HG03432 (cell line): ENCODE measurements around the gene GIMD1.
"Not testable (repeated sequence)": the region's sequence is repeated elsewhere in the genome, so short reads cannot be mapped to it uniquely, and the experiment has no call there.

Experiments
- ATAC-seq: cut with Tn5 transposase; IDR thresholded peaks from one replicate; pipeline ENCODE4 v1.9.1; 2021; ENCODE audit warnings: mild to moderate bottlenecking, moderate library complexity; ENCODE audit not compliant: unreplicated experiment

GIMD1 gene

DNA sequence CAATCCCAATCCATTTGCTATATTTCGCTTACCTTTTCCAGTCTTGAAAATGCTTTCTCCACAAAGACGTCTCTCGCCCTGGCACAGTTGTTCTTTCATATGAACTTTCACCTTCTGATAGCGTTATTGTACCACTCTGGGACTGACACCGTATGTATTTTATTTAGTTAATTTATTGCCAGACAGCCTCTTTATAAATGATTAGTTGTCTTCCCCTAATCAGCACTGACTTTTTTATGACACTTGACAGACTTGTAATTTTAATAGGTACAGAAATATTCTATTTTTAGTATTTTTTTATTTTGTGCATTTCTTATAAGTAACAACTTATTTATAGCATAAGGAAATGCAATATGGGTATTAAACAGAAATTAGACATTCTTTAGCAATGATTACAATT lies at the start of gene GIMD1:
Gene GIMD1, minus strand, starts transcription at position 101 of the 400 bp plus-strand sequence. CDS start 1,343 bp downstream, outside the sequence.
- ATAC-seq, result no peak

DNA sequence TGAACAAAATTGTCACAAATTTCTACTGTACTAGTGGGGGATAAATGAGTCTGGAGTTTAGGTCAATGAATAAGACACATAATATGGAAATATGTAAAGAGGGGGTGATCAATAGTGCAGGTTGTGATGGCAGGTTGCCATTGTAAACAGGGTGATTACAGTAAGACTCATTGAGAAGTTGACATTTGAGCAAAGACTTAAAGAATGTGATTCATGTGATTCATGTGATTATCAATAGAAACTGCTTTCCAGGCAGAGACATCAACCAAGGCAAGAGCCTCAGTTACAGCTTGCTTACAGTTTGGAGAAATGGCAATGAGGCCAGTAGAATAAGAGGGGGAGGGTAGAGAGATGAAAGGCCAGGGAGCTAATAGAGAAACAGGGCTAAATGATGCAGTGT lies 45.8 kb upstream of the GIMD1 start:
- ATAC-seq, result no peak

DNA sequence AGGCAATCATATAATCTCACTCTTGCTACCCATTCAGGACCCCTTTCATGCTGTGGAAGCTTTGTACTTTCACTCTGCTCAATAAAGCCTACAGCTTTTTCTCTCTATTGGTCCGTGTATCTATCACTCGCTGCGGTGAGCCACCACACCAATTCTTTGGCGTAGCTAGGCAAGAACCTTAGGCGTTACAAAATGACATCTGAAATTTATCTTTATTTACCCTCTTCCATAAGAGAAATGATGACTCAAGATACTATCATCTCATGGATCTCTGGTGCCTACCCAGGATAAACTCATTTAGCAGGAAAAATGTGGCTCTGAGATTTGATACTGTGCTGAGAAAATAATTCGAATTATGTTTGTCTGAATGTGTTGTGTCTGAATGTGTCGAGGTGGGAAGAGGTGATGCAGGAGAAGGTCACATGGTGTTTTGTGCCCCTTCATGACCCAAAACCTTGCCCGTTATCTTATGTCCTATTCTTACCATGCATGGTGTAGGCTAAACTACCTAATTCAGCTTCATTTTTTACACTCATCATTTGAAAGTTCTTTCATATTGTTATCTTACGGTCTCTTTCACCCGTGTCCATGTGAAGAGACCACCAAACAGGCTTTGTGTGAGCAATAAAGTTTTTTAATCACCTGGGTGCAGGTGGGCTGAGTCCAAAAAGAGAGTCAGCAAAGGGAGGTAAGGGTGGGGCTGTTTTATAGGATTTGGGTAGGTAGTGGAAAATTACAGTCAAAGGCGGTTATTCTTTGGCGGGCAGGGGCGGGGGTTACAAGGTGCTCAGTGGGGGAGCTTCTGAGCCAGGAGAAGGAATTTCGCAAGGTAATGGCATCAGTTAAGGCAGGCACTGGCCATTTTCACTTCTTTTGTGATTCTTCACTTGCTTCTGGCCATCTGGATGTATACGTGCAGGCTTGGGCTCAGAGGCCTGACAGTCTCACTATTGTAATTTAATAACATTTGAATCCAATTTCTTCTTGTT lies 41.6 kb upstream of the GIMD1 start:
- ATAC-seq, result no peak

DNA sequence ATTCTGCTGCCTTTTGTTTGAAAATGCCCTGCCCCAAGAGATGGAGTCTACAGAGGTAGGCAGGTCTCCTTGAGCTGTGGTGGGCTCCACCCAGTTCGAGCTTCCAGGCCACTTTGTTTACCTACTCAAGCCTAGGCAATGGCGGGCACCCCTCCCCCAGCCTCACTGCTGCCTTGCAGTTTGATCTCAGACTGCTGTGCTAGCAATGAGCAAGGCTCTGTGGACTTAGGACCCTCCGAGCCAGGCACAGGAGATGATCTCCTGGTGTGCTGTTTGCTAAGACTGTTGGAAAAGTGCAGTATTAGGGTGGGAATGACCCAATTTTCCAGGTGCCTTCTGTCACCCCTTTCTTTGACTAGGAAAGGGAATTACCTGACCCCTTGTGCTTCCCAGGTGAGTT lies 39.4 kb upstream of the GIMD1 start:
- not testable (repeated sequence) for ATAC-seq

DNA sequence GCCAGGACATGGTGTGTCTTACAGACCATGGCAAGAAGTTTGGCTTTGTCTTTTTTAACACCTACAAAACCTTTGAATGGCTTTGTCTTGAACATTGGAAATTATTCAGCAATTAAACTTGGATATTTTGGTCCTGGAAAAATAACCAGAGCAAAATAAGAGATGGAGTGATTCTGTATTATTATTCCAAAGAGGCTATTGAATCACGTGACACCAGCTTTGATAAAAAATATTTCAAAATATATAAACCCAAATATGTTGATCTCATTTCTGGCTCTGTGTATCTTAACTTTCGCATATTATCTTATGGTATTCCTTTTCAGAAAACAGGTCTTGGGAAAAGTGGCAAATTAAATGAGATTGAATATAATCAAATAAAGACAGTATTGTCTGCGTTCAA lies 32.6 kb upstream of the GIMD1 start:
- ATAC-seq, result no peak

DNA sequence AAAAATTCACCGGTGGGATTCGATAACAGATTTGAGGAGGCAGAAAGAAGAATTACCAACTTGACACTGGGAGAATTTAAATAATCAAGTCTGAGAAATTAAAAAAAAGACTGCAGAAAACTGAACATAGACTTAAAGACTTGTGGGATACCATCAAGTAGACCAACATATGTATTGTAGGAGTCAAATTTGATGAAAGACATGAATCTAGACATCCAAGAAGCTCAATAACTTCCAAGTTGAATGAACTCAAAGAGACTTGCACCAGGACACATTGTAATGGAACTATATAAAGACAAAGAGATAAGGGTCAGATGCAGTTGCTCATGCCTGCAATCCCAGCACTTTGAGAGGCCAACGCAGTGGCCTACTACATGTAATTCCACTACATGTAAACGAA lies 30.3 kb upstream of the GIMD1 start:
- ATAC-seq, result not testable (repeated sequence)

DNA sequence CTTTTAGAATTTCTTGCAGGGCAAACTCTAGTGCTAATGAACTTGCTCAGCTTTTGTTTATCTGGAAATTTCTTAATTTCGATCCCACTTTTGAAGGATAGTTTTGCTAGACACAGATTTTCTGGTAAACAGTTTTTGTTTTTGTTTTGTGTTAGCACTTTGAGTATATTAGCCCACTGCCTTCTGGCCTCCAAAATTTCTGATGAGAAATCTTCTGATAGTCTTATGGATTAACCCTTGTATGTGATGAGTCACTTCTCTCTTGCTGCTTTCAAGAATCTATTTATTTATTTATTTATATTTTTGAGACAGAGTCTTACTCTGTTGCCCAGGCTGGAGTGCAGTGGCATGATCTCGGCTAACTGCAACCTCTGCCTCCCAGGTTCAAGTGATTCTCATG lies 27.0 kb upstream of the GIMD1 start:
- ATAC-seq, result no peak

DNA sequence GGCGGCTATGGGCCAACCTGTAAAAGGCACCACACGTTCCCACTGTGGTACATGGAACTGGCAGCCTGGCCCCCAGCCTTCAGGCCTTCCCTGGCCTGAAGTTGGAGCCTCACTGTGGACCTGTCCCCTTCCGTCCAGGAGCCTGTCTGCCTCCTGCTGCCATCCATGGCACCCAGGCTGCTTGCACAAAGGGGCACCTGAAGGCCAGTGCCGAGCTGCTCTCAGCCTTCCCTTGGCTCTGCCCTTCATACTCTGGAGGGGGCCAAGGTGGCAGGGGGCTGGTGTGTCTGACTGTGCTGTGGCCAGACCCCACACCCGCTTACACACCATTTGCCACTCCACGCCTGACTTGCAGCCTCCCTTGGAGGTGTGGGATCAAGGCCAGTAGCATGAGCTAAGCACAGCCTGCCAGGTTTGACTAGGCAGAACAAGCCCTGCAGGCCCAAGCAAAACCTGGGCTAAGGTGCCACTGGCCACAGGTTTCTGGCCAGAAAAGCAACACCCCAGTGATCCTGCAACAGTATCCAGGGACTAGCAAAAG lies 17.3 kb upstream of the GIMD1 start:
- no peak for ATAC-seq

DNA sequence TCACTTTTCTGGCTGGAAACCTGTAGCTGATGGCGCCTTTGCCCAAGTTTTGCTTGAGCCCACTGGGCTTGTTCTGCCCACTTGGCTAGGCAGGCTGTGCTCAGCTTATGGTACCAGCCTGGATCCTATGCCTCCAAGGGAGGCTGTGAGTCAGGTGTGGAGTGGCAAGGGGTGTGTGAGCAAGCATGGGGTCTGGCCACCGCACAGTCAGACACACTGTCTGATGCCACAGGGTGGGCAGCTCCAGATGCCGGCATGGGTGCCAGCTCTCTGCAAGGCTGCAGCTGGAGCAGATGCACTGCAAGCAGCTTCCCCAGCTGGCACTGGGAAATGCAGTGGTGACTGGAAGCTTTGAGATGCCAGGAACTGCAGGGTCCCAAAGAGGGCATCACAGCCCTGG lies 16.3 kb upstream of the GIMD1 start:
- no peak for ATAC-seq

DNA sequence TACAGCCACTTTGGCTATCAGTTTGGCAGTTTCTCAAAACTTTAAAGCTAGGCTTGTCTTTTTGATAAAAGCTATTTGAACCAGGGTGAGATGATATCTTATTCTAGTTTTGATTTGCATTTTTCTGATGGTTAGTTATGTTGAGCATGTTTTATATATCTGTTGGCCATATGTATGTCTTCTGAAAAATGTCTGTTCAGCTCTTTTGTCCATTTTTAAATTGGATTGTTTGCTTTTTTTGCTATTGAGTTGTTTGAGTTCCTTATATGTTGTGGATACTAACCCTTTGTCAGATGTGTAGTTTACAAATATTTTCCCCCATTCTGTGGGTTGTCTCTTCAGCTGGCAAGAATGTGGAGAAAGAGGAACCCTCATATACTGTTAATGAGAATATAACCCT lies 11.6 kb upstream of the GIMD1 start:
- ATAC-seq, result no peak

DNA sequence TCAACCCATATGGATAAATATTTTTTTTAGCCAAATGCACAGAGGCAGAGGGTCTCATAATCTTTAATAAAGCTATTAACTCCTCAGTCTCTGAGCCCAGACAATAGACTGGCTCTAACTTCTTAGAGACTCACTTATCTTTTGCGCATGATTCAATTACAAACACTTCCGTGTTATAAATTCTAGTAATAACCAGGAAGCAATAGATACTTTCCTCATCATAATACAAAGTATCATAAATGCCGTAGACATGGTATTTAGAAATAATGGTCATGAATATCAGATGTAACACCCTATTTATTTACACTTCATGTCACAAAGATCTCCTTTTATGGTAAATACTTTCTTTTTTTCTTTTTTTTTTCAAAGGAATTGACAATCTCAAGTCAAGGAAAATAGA lies 4.4 kb upstream of the GIMD1 start:
- ATAC-seq, result no peak

DNA sequence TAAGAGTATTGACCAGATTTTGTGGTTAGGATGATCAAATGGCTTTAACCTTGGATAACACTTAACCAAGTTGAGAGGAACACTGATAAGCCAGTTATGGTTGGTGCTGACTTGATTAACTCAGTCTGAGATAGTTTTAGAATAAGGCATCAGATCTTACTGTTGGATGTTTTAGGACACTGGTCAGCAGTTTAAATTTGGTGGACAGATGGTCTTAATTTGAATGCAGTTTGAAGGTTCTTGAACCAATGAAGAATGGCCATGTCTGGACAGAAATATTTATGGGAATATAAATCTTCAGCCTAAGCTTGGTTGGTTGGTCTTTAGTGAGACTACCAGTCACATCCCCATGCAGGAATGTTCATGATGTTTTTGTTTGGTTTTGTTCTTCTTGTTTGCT lies 2.6 kb upstream of the GIMD1 start:
- no peak for ATAC-seq

DNA sequence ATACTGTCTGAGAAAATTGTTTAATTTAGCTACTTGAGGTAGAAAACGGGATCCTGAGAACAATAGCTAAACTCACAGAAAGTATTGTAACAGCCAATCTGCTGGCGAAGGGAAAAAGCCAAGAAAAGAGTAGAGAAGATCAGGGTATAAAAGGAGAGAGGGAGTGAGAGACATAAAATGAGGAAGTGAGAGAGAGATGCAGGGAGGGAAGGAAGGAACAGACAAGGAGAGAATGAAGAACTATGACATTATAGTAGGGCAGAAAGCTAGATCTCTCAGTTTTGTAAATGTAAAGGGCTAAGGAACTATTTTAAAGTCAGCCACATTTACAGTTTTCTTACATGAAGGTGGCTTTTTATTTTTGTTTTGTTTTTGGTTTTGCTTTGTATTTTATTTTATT lies 1.6 kb upstream of the GIMD1 start:
- no peak for ATAC-seq

DNA sequence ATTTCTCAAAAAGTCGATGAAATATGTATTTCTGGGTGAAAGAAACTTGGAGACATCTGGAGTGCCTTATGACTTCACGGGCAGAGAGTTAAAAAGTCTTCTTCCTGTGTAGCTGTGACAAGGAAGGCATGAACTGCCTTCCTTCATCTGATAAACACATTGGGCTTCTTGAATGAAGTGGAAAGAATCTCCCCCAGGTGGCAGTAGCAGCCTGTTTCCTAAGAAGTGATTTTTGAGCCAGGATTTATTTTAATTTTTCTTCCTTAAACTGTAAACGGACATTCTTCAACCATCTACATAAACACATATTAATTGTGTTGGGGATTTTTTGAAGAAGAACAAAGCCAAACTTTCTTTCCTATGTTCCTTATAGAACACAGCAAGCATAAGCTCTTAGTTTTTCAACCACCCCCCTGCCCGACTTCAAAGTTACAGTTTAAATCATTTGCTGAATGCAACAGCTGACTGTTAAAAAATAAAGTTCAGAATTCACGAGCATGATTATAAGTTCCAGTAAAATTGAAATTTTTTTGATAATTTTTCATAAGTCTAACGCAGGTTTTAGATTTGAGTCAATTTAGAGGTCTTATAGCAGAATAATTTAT lies 980 bp upstream of the GIMD1 start:
- ATAC-seq, result peak; percentile 87

DNA sequence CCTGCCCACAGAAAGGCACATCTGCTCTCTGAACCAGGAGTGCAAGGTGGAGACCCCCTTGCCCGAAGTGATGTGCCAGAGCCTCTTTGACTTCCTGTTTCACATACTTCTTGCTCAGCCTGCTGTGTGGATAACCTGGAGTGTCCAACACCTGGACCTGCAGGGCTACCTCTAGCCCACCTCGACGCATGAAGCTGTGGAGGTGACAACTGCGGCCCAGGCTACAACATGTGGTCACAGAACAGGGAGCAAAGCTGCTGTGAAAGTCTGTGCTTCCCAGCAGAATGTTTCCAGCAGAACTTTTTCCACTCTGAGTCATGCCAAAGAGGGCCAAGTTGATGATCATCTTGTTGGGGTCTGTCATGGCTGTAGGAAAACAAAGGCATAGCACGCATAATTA lies 1.5 kb downstream of the GIMD1 start:
- ATAC-seq, result no peak

DNA sequence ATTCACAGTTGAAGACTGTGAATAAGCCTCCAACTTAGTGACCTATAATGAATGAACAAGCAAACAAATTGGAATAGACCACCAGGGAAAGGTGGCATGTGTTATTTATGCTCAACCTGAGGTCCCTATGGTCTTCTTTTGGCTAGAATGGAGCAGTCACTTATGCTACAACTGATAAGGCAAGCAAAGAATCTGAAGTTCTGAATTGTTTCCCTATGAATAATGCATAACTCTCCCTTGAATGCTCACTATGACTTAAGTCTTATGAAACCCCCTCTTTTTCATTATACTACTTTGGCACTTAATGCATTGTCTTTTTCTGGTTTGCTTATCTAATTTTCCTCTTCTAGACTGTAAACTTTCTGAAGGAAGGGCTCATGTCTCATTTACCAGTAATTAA lies 2.6 kb downstream of the GIMD1 start:
- ATAC-seq, result no peak

DNA sequence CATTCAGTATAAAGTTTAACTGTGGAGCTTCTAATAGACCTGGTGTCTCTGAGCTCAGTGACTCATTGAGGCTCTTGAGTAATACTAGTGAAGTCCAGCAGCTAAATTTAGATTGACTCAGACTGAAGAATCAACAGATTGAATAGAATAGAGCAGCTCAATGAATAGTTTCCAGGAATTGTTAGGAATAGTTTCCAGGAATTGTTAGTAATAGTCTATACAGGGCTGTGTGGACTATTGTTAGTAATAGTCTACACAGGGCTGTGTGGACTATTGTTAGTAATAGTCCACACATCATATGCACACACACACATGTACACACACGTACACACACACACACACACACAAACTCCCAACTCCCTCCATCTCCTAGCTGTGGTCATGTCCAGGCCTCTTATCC lies 3.0 kb downstream of the GIMD1 start:
- ATAC-seq, result no peak

DNA sequence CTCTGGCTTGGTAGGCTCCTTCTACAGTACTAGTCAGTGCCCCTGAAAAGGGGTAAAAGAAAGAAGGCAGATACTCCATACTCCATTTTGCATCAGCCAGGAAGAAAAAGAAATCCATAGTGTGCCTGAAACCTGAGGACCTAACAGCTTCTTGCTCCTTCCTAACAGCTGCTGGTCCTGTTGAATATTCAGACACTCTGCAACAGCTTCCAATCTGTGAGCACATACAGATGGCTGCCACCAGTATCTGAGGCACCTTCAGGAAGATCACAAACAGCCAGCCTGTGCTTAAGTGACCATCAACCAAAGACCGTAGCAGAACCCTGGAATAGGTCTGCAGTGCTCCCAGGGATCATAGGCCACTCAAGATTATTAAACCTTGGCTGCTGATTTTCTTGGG lies 4.3 kb downstream of the GIMD1 start:
- no peak for ATAC-seq

DNA sequence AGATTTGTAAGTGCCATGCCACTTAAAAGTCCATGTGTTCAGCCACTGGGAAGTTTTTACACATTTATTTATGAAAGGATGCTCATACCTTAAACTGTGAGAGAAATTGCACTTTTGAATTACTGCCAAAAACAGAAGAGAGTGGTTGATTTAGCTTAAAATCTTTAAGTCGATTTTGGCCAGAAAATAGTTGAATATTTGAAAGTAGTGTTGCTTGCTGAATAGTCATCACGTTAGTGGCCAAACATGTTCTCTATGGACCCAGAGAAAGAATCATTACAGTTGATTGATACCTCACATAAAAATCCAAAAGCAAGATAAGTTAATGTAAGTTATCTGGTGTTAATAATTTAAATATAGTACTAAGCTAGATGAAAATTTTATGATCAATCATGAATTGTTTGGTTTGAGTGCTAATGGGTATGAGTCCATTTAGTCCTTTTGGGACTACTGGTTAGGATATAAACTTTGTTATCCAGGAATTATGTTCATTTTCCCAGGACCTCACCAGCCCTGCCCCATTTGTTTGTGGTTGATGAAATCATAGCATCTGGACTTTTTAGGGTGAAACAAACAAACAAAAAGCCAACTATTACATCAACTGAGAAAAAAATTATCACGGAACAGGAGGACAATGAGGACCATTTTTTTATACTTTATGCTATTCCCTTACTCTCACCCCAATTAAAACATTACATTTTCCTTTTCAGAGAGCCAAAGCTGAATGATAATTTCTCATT lies 6.3 kb downstream of the GIMD1 start:
- no peak for ATAC-seq

DNA sequence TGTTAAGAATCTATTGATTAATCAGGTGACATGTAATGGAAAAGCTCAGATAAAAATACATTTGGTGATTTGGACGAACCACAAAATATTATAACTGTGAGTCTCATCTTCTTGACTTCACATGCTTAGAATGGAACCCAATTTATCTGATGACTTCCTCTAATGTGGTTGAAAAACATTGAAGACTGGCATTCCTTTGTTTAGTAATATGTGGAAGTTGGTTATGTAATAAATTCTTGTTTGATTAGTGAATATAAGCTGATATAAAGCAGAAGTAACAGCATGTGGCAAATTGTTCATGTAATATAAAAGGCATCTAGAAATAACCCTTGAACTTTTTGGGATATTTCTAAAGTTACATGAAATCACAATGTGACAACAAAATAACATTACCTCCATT lies 9.7 kb downstream of the GIMD1 start:
- no peak for ATAC-seq

DNA sequence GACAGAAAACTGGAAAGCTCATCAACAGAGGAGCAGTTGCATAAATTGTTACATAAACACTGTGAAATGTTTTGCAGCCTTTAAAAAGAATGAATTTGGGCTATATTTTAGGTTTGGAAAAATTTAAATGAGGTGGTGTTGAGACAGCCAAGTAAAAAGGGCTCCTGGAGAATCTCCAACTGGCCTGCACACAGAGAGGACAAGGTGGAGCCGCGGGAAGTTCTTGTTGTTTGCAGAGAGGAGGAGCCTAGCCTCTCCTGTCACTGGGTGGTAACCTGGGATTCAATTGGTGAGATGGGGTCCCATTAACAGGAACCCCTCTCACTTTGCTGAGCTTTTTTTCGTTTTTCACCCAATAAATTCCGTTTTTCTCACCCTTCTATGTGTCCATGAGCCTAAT lies 13.4 kb downstream of the GIMD1 start:
- ATAC-seq, result no peak
